GM21526 (cell line): ENCODE results near the gene FEM1B.
"Not testable (repeated sequence)": the region's sequence is repeated elsewhere in the genome, so short reads cannot be mapped to it uniquely, and the experiment has no call there.

Experiments
- ATAC-seq: cut with Tn5 transposase; IDR thresholded peaks from one replicate; pipeline ENCODE4 v1.9.1; 2021; ENCODE audit warnings: moderate library complexity; ENCODE audit not compliant: unreplicated experiment, low FRiP score

FEM1B gene

DNA sequence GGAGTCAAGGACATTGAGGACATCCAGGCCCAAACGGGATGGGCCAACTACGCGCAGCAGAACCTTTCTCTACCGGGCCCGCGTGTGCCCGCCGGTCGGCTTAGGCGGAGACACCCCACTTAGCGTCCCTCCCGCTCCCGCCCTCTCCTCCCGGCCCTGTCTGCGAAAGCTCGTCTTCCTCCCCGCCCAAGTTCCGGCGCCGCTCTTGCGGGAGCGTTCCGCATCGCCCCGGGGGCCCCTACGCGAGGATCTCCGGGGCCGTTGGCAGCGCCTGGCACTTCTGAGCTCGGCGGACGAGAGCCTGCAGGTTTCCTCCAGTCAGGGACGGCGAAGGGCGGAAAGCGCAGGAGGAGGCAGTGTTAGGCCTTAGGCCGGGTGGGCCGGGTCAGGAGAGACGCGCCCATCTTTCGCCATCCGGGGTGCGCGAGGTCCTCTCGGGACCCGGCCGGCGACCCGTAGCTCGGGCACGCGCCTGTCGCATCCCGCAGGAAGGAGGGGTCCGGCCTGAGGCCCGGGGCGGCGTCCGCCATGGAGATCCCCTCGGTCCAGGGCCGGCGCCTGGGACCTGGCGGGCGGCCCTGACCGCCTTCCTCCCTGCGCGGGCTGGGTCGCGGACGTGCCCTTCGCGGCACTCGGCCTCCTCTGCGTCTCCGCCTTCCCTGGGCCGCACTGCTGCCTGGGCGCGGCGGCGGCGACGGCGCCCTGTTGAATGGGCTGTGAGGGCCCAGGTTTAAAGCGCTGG is at the start of gene FEM1B:
FEM1B (plus strand) TSS at position 143 of the 742 bp plus-strand sequence. CDS start 673 bp downstream, outside the sequence.
- ATAC-seq, result peak; percentile 76

DNA sequence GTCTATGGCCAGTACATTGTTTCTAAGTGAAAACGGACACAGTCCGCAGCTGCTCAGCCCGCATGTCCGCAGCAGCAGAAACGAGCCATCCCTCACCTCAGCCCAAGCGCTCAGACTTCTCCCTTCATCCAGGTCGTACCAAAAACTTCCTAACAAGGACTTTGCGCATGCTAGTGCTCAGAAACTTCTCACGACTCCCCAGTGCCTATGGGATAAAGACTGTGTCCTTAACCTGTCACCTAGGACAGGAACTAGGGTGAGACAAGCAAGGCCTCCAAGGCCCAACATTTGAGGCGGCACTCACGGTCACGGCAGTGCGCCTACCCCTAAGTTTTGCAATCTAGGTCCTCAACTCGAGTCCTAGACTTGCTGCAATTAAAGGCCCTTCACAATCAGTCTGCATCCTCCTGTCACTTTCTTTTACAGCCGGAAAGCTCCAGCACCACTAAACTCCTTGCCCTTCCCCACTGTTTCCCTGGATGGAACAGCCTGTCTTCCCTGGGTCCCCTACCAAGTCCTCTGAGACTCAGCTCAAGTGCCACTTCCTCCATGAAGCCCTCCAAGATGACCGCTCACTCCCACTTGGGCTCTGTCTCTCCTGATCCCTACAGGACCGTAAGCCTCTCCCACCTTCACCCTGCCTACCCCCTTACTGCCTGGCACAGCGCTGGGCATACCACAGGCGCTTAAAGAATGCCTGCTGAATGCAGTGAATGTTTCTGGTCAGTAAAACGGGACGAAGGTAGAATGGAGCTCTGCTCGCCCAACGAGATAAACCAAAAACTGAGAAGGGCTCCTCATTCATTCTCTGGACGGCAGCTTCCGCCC is 49.2 kb upstream of the FEM1B start:
- no peak for ATAC-seq

GRCh38 chr15:68228971-68229385 is 48.6 kb upstream of the FEM1B start:
- no peak for ATAC-seq

DNA sequence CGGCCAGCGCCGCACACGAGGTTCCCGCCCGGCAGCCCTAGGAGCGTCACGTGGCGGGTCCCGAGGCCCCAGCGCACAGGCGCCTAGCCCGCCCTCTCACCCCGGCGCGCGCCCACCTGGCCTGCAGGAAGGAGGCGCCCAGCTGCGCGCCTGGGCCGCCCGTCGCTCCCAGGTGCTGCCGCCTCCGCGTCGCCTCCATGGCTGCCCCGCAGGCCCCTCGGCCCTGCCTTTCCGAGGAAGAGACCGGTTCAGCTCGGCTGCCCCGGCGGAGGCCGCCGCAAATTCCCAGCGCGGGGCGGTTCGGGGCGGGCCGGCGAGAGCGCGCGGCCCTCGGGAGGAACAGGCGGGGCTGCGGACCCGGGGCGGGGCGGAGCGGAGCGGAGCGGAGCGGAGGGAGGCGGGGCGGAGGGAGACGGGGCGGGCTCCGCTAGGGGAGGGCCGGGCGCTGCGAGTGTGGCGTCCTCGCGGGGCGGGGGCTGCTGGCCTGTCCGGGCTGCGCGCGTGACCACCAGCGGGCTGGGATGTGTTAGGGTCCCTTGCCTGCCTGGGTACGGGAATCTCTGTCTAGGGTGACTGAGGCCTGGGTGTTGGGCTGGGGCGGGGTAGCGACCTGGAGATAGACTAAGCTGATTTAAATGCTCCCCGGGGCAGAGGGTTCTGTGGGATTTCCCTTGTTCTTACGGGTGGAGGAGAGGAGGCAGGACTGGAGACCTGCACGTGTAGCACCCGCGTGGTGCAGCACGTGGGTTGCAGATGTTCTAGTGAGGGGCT is 48.0 kb upstream of the FEM1B start, which contains the start of gene CLN6:
CLN6 (minus strand) TSS at position 343 of the 771 bp plus-strand sequence; CDS start at position 199, 144 bp downstream.
- peak; percentile 63 for ATAC-seq

DNA sequence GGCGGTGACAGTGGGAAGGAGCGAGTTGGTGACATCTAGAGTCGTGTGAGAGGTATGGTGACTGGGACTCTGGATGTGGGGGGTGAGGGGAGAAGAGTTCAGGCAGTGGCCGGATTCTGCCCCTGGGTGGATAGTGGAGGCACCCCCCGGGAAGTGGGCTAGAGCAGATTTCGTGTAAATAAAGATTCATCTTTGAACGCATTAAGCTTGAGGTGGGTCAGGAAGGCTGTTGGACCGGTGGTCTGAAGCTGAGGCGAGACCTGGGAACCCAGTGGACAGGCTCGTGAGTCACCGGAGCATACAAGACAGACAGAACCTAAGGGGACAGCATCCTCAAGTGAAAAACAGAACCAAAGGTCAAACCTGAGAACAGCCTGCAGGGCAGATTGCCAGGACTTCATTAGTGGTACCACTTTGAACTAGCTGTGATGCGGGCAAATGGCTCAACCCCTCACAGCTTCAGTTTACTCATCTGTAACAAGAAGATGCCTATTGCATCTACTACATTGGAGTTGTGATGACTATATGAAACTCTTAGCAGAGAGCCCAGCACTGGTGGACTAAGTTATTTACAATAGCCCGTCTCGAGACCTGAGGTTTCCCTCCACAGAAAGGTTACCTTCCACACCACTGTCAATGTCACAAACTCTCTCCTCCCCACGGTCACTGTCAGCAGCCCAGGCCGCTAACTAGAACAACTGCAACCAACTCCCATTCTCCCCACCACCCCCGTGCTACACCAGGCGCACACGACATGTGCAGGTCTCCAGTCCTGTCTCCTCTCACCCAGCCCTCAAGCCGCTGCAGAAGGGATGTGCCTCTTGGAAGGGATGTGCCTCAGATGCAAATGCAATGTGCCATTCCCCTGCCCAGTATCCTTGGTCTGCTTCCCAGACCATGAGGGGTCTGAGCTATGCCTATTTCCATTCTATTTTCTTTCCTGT is 47.1 kb upstream of the FEM1B start:
- ATAC-seq, result no peak

DNA sequence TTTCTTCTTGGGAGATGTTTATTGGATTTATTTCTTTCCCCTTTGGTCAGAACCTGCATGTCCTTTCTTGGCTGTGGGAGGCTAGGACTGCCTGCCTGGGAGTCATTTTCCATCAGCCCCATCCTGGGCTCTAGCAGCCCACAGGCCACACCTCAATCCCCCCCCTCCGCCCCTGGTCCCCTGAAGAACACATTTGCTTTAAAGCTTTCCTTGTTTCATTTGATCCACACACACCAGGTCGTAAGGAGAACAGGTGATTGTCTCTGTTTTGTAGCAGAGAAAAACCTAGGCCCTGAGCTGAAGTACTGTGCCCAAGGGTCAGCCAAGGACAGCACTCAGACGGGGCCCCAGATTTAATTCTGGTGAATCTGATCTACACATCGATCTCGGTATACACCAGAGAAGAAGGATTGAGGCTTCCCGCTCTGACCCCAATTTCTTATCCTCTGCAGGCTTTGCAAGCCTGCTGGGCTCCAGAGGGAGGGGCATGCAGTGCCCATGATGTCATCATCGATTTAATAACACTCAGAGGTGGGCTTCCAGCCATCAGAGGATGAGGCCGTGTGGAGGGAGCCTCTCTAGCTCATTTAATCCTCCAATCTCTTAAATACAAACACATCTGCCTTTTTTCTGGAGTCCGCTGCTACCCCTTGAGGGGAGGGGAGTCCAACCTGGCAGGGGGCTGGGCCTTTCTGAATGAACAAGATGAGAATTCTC is 46.3 kb upstream of the FEM1B start:
- no peak for ATAC-seq

- ATAC-seq, result no peak
Observed at GRCh38 chr15:68232449-68232848, 45.1 kb upstream of the FEM1B start.

- no peak for ATAC-seq
Observed at GRCh38 chr15:68232937-68233336, 44.6 kb upstream of the FEM1B start.

DNA sequence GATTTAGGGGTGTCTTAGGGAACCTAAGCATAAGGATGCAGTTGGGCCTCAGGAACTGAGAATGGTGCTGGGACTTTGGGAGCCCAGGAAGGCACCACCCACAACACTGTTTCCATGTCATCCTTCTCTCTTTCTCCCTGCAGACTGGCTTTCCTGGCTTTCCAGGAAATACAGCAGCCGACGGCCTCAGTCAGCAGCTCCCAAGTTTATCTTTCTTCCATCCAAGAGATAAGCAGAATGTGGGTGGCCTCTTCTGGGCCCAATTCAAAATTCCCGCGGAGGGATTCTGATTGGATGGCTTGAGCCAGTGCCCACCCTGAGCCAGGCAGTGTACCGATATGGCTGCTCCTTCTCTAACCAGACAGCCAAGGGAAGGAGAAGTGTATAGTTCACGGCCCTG is 43.5 kb upstream of the FEM1B start:
- no peak for ATAC-seq

DNA sequence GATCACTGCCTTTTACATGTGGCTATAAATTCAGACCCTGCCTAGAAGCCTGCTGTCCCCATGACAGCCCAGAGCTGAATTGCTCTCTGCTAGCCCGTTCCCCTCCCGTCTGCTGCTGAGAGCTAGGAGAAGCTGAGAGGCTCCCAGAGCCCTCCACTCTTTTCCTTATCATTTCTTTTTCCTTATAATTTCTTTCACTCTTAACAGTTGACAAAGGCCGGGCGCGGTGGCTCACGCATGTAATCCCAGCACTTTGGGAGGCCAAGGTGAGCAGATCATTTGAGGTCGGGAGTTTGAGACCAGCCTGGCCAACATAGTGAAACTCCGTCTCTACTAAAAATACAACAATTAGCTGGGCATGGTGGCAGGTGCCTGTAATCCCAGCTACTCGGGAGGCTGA is 43.0 kb upstream of the FEM1B start:
- ATAC-seq, result not testable (repeated sequence)

- no peak for ATAC-seq
Observed at GRCh38 chr15:68235022-68235421, 42.5 kb upstream of the FEM1B start.

DNA sequence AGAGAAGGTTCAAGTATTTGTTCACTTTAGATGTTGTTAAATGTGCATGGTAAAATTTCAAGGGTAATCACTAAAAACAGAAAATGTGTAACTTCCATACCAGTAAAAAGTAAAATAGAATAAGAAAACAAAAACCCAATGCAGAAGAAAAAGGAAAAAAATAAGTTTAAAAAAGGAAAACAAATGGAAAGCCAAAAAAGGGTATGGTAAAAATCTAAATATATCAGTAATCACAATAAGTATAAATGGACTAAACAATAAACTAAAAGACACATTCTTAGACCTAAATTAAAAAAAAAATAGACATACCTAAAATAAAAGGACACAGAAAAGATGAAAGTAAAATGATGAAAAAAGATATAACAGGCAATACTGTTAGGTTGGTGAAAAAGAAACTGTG is 38.5 kb upstream of the FEM1B start:
- ATAC-seq, result no peak

GRCh38 chr15:68241088-68241935 is 36.2 kb upstream of the FEM1B start:
- ATAC-seq, result no peak

GRCh38 chr15:68244235-68244634 is 33.3 kb upstream of the FEM1B start:
- ATAC-seq, result no peak

GRCh38 chr15:68249058-68249713 is 28.4 kb upstream of the FEM1B start:
- ATAC-seq, result no peak

DNA sequence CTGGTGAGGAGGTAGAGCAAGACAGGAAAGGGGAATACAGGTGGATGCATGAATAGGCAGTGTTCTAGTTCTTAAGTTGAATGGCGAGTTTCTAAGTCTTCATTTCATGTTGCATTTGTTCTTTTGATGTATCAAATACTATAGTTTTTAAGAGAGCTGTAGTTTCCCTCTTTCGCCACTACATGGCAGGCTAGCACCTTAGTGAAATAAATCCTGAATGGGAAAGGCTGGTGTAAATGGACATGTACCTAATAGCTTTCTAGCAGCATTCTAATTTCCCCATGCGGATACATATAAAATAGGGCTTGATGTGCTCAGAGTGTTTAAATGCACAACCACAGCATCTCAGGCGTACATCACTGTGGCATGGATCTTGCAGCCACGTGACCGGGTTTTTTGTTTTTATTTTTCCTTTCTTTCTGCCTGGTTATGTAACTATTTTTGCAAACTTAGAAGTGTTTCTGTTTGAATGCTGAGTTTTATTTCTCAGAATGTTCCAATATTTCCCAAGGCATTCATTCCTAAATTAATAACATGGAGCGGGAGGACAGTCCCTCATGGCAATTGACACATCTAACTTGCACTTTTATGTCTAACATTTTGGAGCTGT is 24.5 kb upstream of the FEM1B start:
- no peak for ATAC-seq

GRCh38 chr15:68256675-68257450 is 20.7 kb upstream of the FEM1B start:
- no peak for ATAC-seq
